KMS-11 (cell line): ENCODE data around the gene CTNNA3.

Experiments used
- H2AFZ ChIP-seq: fragments of 200-600 bp; sonication (generic); 2 replicates; pipeline ENCODE4 v1.6.1; 2016; ENCODE audit warnings: antibody characterized with exemption, mixed run types, low read depth
- H3K27ac ChIP-seq: fragments of 200-600 bp; sonication (generic); 2 replicates; pipeline ENCODE4 v1.6.1; 2016; ENCODE audit warnings: mild to moderate bottlenecking, mixed run types
- H3K27me3 ChIP-seq: fragments of 200-600 bp; sonication (generic); 2 replicates; pipeline ENCODE4 v1.6.1; 2017; ENCODE audit warnings: mild to moderate bottlenecking, low read depth, mixed run types, moderate library complexity; ENCODE audit not compliant: insufficient read depth
- H3K36me3 ChIP-seq: fragments of 200-600 bp; sonication (generic); 2 replicates; pipeline ENCODE4 v1.6.1; 2017; ENCODE audit warnings: mild to moderate bottlenecking, mixed run types; ENCODE audit not compliant: insufficient read depth
- H3K4me1 ChIP-seq: fragments of 200-600 bp; sonication (generic); 2 replicates; pipeline ENCODE4 v1.6.1; 2016; ENCODE audit warnings: mild to moderate bottlenecking, low read depth, mixed run types; ENCODE audit not compliant: poor library complexity, severe bottlenecking
- H3K4me2 ChIP-seq: fragments of 200-600 bp; sonication (generic); 2 replicates; pipeline ENCODE4 v1.7.0; 2016; ENCODE audit warnings: mild to moderate bottlenecking, mixed run types
- H3K4me3 ChIP-seq: fragments of 200-600 bp; sonication (generic); IDR thresholded peaks from 2 replicates; pipeline ENCODE4 v1.6.1; 2017; ENCODE audit warnings: low read depth, low read length, mixed read lengths; ENCODE audit not compliant: insufficient read depth
- H3K79me2 ChIP-seq: fragments of 200-600 bp; sonication (generic); 2 replicates; pipeline ENCODE4 v1.6.1; 2016; ENCODE audit warnings: low read depth, mixed run types; ENCODE audit not compliant: insufficient read depth
- H3K9ac ChIP-seq: fragments of 200-600 bp; sonication (generic); 2 replicates; pipeline ENCODE4 v1.6.1; 2016; ENCODE audit warnings: mild to moderate bottlenecking, mixed run types
- H4K20me1 ChIP-seq: fragments of 200-600 bp; sonication (generic); 2 replicates; pipeline ENCODE4 v1.6.1; 2016; ENCODE audit warnings: mild to moderate bottlenecking, mixed run types; ENCODE audit not compliant: insufficient read depth
- CTCF ChIP-seq: fragments of 200-600 bp; sonication (generic); conservative IDR thresholded peaks from 2 replicates; pipeline ENCODE4 v1.6.1; 2017; ENCODE audit warnings: low read depth, mild to moderate bottlenecking, antibody characterized with exemption, low read length, moderate library complexity, mixed read lengths

CTNNA3 gene

GRCh38 chr10:65894379-65894778 lies 1801.6 kb downstream of the CTNNA3 start:
- Histone ChIP-seq H2AFZ (no peak overlapping the region), H3K4me1 (no peaks in the 10 kb centered on the region), H3K27ac (no peak overlapping the region), H3K36me3 (no peaks in the 10 kb centered on the region), H3K4me3 (no peak overlapping the region), H4K20me1 (no peaks in the 10 kb centered on the region), H3K9ac (no peak overlapping the region), H3K27me3 (no peaks in the 10 kb centered on the region), H3K4me2 (no peak overlapping the region), H3K79me2 (no peaks in the 10 kb centered on the region)
- no peak for TF ChIP-seq CTCF

GRCh38 chr10:65893676-65894075 lies 1802.3 kb downstream of the CTNNA3 start:
- H3K27me3 ChIP-seq: no peaks in the 10 kb centered on the region
- H4K20me1 ChIP-seq: no peaks in the 10 kb centered on the region
- H3K27ac ChIP-seq: no peak overlapping the region
- H3K9ac ChIP-seq: no peak overlapping the region
- no peaks in the 10 kb centered on the region for H3K79me2 ChIP-seq
- no peak overlapping the region for H3K4me2 ChIP-seq
- no peak for TF ChIP-seq CTCF
- H3K4me3 ChIP-seq: no peak overlapping the region
- H3K4me1 ChIP-seq: no peaks in the 10 kb centered on the region
- H3K36me3 ChIP-seq: no peaks in the 10 kb centered on the region
- no peak overlapping the region for H2AFZ ChIP-seq

GRCh38 chr10:65892284-65892683 lies 1803.7 kb downstream of the CTNNA3 start:
- no peak for TF ChIP-seq CTCF
- H4K20me1 ChIP-seq: no peaks in the 10 kb centered on the region
- H3K4me3 ChIP-seq: no peak overlapping the region
- no peak overlapping the region for H2AFZ ChIP-seq
- H3K79me2 ChIP-seq: no peaks in the 10 kb centered on the region
- no peaks in the 10 kb centered on the region for H3K27me3 ChIP-seq
- no peaks in the 10 kb centered on the region for H3K4me1 ChIP-seq
- H3K36me3 ChIP-seq: no peaks in the 10 kb centered on the region
- no peak overlapping the region for H3K4me2 ChIP-seq
- no peak overlapping the region for H3K27ac ChIP-seq
- no peak overlapping the region for H3K9ac ChIP-seq

- H3K4me2 ChIP-seq: no peak overlapping the region
- no peak overlapping the region for H3K4me3 ChIP-seq
- no peak overlapping the region for H3K9ac ChIP-seq
Observed at GRCh38 chr10:65891073-65891981, 1804.7 kb downstream of the CTNNA3 start.

More at GRCh38 chr10:65891073-65891981, 1804.7 kb downstream of the CTNNA3 start:
- Histone ChIP-seq H3K27me3 (no peaks in the 10 kb centered on the region), H3K79me2 (no peaks in the 10 kb centered on the region), H3K36me3 (no peaks in the 10 kb centered on the region), H3K4me1 (peaks cover 6% of the 10 kb centered on the region), H3K27ac (no peak overlapping the region), H2AFZ (no peak overlapping the region), H4K20me1 (no peaks in the 10 kb centered on the region)
- TF ChIP-seq CTCF: no peak
